MCF 10A (cell line): Measurements from ENCODE around the gene CCDC106. TPM values are rescaled to one million over a fixed set of nuclear protein-coding genes. Genes with fewer than 3 reads are reported as not detected.

Experiments
- BruUV-seq: library from RNA; stranded (reverse); fragments of 400-500 nt; replicated peaks from 2 replicates; lab custom pipeline; 2021; lab: Mats Ljungman, UMichigan
- CTCF ChIA-PET: fragments of 300-600 bp; sonication (Branson Sonifier 250); formaldehyde crosslinking; extraction: SDS; loops from one replicate; lab custom pipeline; 2021; ENCODE audit warnings: antibody characterized with exemption, inconsistent platforms; lab: Yijun Ruan, JAX
- POLR2A ChIA-PET: fragments of 300-600, 350-650 bp; sonication (Branson Sonifier 250); formaldehyde crosslinking; extraction: SDS; loops from one replicate; lab custom pipeline; 2020; ENCODE audit warnings: antibody characterized with exemption, inconsistent platforms; lab: Yijun Ruan, JAX
- DNase-seq: peaks from one replicate; pipeline ENCODE4 v3.0.0-alpha.2; 2018; ENCODE audit not compliant: unreplicated experiment
- H3K27ac Mint-ChIP-seq: one replicate; pipeline ENCODE4 v1.8.0; 2022; ENCODE audit warnings: mild to moderate bottlenecking, low read depth, mixed read lengths; ENCODE audit not compliant: unreplicated experiment
- H3K27me3 Mint-ChIP-seq: one replicate; pipeline ENCODE4 v1.8.0; 2022; ENCODE audit warnings: mixed read lengths; ENCODE audit not compliant: insufficient read depth, unreplicated experiment
- H3K36me3 Mint-ChIP-seq: one replicate; pipeline ENCODE4 v1.8.0; 2022; ENCODE audit warnings: mild to moderate bottlenecking, moderate library complexity, mixed read lengths; ENCODE audit not compliant: insufficient read depth, unreplicated experiment
- H3K4me1 Mint-ChIP-seq: one replicate; pipeline ENCODE4 v1.8.0; 2022; ENCODE audit warnings: mixed read lengths; ENCODE audit not compliant: insufficient read depth, unreplicated experiment
- H3K4me3 Mint-ChIP-seq: one replicate; pipeline ENCODE4 v1.8.0; 2022; ENCODE audit warnings: mild to moderate bottlenecking, moderate library complexity, mixed read lengths; ENCODE audit not compliant: unreplicated experiment
- H3K9me3 Mint-ChIP-seq: one replicate; pipeline ENCODE4 v1.8.0; 2022; ENCODE audit warnings: mixed read lengths; ENCODE audit not compliant: unreplicated experiment
- intact Hi-C: fragments of 100-400 bp; cut with micrococcal nuclease; formaldehyde crosslinking; loops from 2 replicates; pipeline ENCODE4 v1.14.1; 2022
- total RNA-seq: library from RNA; stranded (reverse); gene quantifications from 2 replicates; pipeline ENCODE4 v1.2.3, GENCODE V29; 2022
- TF ChIP-seq, protein P1 (sequence below): fragments of 200-600 bp; IDR thresholded peaks from one replicate; pipeline ENCODE4 v1.8.0; 2022; ENCODE audit warnings: antibody characterized with exemption, mild to moderate bottlenecking; ENCODE audit not compliant: unreplicated experiment

CCDC106 gene
- total RNA-seq, 1 experiment from 2014 or later, result 2.5 TPM

DNA sequence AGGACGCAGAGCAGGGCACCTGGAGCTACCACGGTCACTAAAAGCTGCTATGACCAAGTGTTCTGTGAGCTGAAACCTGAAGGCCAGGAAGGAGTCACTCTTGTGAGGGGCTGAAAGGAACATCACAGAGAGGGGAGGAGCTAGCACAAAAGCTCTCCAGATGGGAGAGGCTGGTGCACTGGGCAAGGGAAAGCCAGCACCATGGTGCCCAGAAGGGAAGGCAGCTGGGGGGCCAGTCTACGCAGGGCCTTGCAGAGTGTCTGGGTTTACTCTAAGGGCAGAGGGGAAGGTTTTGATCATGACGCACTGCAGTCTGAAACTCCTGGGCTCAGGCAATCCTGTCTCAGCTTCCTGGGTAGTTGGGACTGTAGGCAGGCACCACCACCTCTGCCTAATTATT lies 11.3 kb upstream of the CCDC106 start:
- H3K4me3 Mint-ChIP-seq, result peak overlapping the region; percentile 98
- no peak for DNase-seq
- ChIA-PET CTCF (interaction anchor here (0.5 to 2.9 kb wide), 11 partner anchors 10 to 1980 kb away, joined by 3 to 12 read pairs (median 4); partner anchors contain the start of genes DNAAF3 and U2AF2), POLR2A (interaction anchor here (0.6 to 2.2 kb wide), 5 partner anchors 11 to 1189 kb away, joined by 3 to 7 read pairs (median 4); partner anchors contain the start of genes CCDC106 and FIZ1)
- H3K27me3 Mint-ChIP-seq, result no peaks in the 10 kb centered on the region
- intact Hi-C loops, result loop anchor here (10.0 kb wide), 1 partner anchor 698 kb away; no protein-coding TSS in a partner anchor
- no TSS peak for BruUV-seq
- H3K27ac Mint-ChIP-seq, result peak overlapping the region; percentile 100
- TF ChIP-seq, protein P1, sequence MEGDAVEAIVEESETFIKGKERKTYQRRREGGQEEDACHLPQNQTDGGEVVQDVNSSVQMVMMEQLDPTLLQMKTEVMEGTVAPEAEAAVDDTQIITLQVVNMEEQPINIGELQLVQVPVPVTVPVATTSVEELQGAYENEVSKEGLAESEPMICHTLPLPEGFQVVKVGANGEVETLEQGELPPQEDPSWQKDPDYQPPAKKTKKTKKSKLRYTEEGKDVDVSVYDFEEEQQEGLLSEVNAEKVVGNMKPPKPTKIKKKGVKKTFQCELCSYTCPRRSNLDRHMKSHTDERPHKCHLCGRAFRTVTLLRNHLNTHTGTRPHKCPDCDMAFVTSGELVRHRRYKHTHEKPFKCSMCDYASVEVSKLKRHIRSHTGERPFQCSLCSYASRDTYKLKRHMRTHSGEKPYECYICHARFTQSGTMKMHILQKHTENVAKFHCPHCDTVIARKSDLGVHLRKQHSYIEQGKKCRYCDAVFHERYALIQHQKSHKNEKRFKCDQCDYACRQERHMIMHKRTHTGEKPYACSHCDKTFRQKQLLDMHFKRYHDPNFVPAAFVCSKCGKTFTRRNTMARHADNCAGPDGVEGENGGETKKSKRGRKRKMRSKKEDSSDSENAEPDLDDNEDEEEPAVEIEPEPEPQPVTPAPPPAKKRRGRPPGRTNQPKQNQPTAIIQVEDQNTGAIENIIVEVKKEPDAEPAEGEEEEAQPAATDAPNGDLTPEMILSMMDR, result no peak
- H3K4me1 Mint-ChIP-seq, result peaks cover 32% of the 10 kb centered on the region
- no peaks in the 10 kb centered on the region for H3K9me3 Mint-ChIP-seq
- H3K36me3 Mint-ChIP-seq, result peaks cover 22% of the 10 kb centered on the region

DNA sequence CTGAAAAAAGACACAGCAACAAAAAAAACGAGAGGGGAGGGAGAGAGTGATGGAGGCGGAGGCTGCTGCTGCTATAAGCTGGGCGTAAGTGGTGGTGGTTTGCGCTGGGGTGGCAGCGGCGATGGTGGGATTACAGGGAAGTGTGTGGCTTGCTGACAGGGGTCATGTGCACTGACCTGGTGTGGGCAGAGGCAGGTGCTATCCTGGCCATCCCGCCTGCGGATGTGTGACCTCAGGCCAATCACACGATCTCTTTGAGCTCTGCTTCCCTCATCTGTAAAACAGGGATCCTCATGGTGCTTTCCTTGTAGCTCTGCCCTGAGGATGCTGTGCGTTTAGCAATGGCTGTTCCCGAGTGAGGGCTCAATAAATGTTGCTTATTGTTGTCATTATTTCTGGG lies 10.5 kb upstream of the CCDC106 start:
- TF ChIP-seq, protein P1, result no peak
- no peak overlapping the region for H3K27ac Mint-ChIP-seq
- H3K9me3 Mint-ChIP-seq, result no peaks in the 10 kb centered on the region
- intact Hi-C loops, result loop anchor here (10.0 kb wide), 1 partner anchor 697 kb away; no protein-coding TSS in a partner anchor
- H3K36me3 Mint-ChIP-seq, result peaks cover 22% of the 10 kb centered on the region
- ChIA-PET CTCF (interaction anchor here (0.5 to 2.9 kb wide), 9 partner anchors 11 to 1979 kb away, joined by 3 to 12 read pairs (median 5); partner anchors contain the start of genes DNAAF3 and U2AF2), POLR2A (interaction anchor here (0.6 to 2.2 kb wide), 6 partner anchors 10 to 575 kb away, joined by 3 to 7 read pairs (median 5); partner anchors contain the start of genes CCDC106, FIZ1 and RDH13)
- H3K4me3 Mint-ChIP-seq, result no peak overlapping the region
- no peak for DNase-seq
- no TSS peak for BruUV-seq
- peaks cover 28% of the 10 kb centered on the region for H3K4me1 Mint-ChIP-seq
- no peaks in the 10 kb centered on the region for H3K27me3 Mint-ChIP-seq

DNA sequence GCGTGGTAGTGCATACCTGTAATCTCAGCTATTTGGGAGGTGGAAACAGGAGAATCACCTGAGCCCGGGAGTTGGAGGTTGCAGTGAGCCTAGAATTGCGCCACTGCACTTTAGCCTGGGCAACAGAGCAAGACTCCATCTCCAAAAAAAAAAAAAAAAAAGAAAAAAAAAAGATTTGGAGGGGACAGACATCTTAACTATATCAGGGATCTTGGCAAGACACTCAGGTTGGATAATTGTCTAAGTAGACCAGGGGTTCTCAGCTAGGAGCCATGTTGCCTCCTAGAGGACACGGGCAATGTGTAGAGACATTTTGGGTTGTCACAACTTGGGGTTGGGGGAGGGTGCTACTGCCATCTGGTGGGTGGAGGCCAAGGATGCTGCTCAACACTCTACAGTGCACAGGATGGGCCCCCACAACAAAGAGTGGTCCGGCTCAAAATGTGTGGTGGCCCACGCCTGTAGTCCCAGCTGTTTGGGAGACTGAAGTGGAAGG lies 9.1 kb upstream of the CCDC106 start:
- intact Hi-C loops, result loop anchor here (10.0 kb wide), 1 partner anchor 696 kb away; no protein-coding TSS in a partner anchor
- no peaks in the 10 kb centered on the region for H3K9me3 Mint-ChIP-seq
- ChIA-PET CTCF (interaction anchor here (0.5 to 2.3 kb wide), 7 partner anchors 9 to 968 kb away, joined by 3 to 12 read pairs (median 4); partner anchors contain the start of genes CCDC106 and ZNF784), POLR2A (interaction anchor here (0.7 to 1.7 kb wide), 3 partner anchors 16 to 35 kb away, joined by 3 to 8 read pairs (median 3); partner anchors contain the start of gene U2AF2)
- peaks cover 34% of the 10 kb centered on the region for H3K36me3 Mint-ChIP-seq
- TF ChIP-seq, protein P1, result peak; percentile 25
- peaks cover 36% of the 10 kb centered on the region for H3K4me1 Mint-ChIP-seq
- H3K4me3 Mint-ChIP-seq, result no peak overlapping the region
- DNase-seq, result peak; percentile 46
- H3K27ac Mint-ChIP-seq, result no peak overlapping the region
- H3K27me3 Mint-ChIP-seq, result no peaks in the 10 kb centered on the region
- BruUV-seq, result no TSS peak

DNA sequence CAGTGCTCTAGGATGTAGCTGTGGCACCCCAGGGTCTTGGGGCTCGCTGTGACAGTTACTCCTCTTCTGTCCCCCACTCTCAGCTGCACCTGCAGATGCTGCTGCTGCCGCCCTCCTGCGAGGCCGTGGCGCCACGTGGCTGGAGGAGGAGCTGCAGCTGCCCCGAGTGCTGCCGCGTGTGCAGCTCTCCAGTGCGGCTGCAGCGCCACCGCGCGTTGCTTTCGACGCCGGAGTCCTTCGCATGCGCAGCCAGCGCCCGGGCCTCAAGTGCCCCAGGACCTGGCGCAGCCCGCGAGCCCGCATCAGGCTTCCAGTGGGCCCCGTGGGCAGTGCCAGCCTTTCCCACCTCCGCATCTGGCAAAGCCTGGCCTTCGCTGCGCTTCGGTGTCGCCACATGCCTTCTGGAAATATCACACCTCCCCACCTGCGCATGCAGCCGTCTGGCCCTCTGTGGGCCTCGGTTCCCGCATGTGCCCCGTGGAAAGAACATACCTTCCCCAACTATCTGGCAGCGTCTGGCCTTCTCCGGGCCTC lies 7.9 kb upstream of the CCDC106 start:
- Mint-ChIP-seq H3K27ac (peak overlapping the region; percentile 49), H3K27me3 (no peaks in the 10 kb centered on the region), H3K36me3 (peaks cover 37% of the 10 kb centered on the region), H3K9me3 (no peaks in the 10 kb centered on the region), H3K4me3 (peak overlapping the region; percentile 82), H3K4me1 (peaks cover 34% of the 10 kb centered on the region)
- TF ChIP-seq, protein P1, result no peak
- intact Hi-C loops, result no loop called here
- CTCF ChIA-PET, result interaction anchor here (0.5 to 0.9 kb wide), 4 partner anchors 132 to 1467 kb away, joined by 3 to 4 read pairs (median 3); partner anchors contain the start of gene TMC4
- no TSS peak for BruUV-seq
- DNase-seq, result no peak
- POLR2A ChIA-PET, result interaction anchor here (0.7 to 1.7 kb wide), 2 partner anchors 14 to 298 kb away, joined by 3 to 8 read pairs; partner anchors contain the start of gene U2AF2
